Dendritic cell treated with granulocyte-macrophage colony-stimulating factor and Interleukin-4, amounts not matched to agents 40 ng/mL and 50 ng/mL, for 4 days (primary cell): Measurements from ENCODE around the gene EHMT1.
"Not testable (repeated sequence)": the region's sequence is repeated elsewhere in the genome, so short reads cannot be mapped to it uniquely, and the experiment has no call there.

Experiments used
- H3K27ac Mint-ChIP-seq: one replicate; pipeline ENCODE4 v1.8.0; 2022; ENCODE audit warnings: mild to moderate bottlenecking, mixed read lengths
- H3K27me3 Mint-ChIP-seq: one replicate; pipeline ENCODE4 v1.8.0; 2022; ENCODE audit warnings: mild to moderate bottlenecking, mixed read lengths
- H3K36me3 Mint-ChIP-seq: one replicate; pipeline ENCODE4 v1.8.0; 2022; ENCODE audit warnings: low read depth, mixed read lengths
- H3K4me1 Mint-ChIP-seq: one replicate; pipeline ENCODE4 v1.8.0; 2022; ENCODE audit warnings: low read depth, mixed read lengths
- H3K4me3 Mint-ChIP-seq: one replicate; pipeline ENCODE4 v1.8.0; 2022; ENCODE audit warnings: mild to moderate bottlenecking, moderate library complexity, mixed read lengths
- H3K9me3 Mint-ChIP-seq: one replicate; pipeline ENCODE4 v1.8.0; 2022; ENCODE audit warnings: mixed read lengths
- intact Hi-C: fragments of 100-400 bp; cut with micrococcal nuclease; formaldehyde crosslinking; loops from one replicate; pipeline ENCODE4 v1.15.0; 2022

The EHMT1 gene

DNA sequence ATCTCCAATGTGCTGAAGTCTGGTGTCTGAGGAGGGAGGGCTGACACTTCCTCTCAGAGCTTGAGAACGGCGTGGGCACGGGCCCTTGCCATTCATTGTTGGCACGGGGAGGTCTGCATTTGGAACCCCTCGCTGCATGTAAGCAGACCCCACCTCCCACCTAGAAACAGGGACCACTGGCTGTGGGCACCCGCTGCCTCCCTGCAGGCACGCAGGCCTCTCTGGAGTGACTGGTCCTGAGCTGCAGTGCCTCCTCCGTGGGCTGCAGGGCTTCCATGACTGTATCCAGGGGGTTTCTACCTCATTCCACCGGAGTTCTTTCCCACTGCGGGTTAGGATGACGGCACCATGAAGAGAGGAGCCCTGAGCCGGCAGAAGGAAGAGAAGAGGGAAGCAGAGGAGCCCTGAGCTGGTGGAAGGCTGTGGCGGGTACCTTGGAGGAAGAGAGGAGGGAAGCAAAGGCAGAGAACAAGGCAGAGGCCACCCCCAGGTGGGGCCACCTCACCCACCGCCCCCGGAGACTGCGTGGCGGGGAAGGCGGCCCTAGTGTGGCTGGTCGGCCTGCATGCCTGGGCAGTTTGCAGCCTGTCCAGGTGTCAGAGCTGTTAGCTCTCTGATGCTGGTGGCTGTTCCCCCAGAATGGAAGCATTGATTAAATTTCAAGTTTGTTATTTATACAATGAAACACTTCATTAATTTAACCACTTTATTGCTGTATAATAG is 183.9 kb downstream of the EHMT1 start:
- H3K27ac Mint-ChIP-seq: no peak overlapping the region
- no peaks in the 10 kb centered on the region for H3K9me3 Mint-ChIP-seq
- intact Hi-C loops: no loop called here
- H3K4me3 Mint-ChIP-seq: no peak overlapping the region
- H3K36me3 Mint-ChIP-seq: peaks cover 99% of the 10 kb centered on the region
- no peaks in the 10 kb centered on the region for H3K27me3 Mint-ChIP-seq
- H3K4me1 Mint-ChIP-seq: no peaks in the 10 kb centered on the region

GRCh38 chr9:137804908-137805630 is 186.3 kb downstream of the EHMT1 start:
- H3K27ac Mint-ChIP-seq: no peak overlapping the region

DNA sequence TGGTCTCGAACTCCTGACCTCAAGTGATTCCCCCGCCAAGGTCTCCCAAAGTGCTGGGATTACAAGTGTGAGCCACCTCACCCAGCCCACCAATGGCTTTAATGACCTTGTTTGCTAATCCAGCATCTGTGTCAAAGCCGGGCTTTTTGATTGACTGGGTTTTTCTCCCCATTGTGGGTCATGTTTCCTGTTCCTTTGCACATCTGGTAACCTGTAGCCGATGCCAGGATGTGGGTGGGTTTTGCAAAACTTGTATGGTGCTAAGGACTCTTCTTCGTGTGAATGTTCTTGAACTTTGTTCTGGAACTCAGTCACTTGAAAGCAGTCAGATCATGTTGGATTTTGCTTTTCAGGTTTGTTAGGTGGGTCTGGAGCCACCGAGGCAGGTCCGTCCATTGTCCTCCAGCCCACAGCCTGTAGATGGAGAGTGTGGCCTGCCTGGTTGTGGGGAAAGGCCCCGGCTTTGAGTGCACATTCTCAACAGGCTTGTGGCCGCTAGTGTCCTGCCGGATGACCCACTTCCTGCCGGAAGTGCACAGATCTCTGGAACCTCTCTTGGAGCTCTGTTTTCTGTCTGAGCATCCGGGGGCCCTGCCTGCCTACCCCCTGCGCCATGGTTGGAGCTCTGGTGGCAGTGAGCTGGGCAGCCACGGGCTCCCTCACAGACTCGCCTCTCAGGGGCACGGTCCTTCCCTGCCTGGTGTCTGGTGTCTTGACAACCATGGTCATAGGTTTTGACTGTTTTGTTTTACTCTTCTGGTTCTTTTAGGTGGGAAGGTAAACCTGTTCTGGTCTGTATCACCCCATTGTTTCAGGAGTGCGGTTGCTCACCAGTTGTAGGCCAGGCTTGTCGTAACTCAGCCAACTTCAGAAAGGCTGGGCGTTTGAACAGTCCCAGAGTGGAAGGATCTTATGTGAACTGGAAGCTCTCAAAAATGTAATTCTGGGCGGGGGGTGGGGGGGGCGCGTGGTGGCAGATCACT is 189.2 kb downstream of the EHMT1 start:
- intact Hi-C loops: no loop called here
- H3K4me1 Mint-ChIP-seq: peaks cover 5% of the 10 kb centered on the region
- H3K27ac Mint-ChIP-seq: no peak overlapping the region
- no peaks in the 10 kb centered on the region for H3K27me3 Mint-ChIP-seq
- H3K36me3 Mint-ChIP-seq: peaks cover 96% of the 10 kb centered on the region
- no peak overlapping the region for H3K4me3 Mint-ChIP-seq
- no peaks in the 10 kb centered on the region for H3K9me3 Mint-ChIP-seq

More at GRCh38 chr9:137804908-137805630, 186.3 kb downstream of the EHMT1 start:
- Mint-ChIP-seq H3K27me3 (no peaks in the 10 kb centered on the region), H3K4me3 (no peak overlapping the region), H3K9me3 (no peaks in the 10 kb centered on the region), H3K36me3 (peaks cover 98% of the 10 kb centered on the region), H3K4me1 (peaks cover 5% of the 10 kb centered on the region)
- intact Hi-C loops: no loop called here

DNA sequence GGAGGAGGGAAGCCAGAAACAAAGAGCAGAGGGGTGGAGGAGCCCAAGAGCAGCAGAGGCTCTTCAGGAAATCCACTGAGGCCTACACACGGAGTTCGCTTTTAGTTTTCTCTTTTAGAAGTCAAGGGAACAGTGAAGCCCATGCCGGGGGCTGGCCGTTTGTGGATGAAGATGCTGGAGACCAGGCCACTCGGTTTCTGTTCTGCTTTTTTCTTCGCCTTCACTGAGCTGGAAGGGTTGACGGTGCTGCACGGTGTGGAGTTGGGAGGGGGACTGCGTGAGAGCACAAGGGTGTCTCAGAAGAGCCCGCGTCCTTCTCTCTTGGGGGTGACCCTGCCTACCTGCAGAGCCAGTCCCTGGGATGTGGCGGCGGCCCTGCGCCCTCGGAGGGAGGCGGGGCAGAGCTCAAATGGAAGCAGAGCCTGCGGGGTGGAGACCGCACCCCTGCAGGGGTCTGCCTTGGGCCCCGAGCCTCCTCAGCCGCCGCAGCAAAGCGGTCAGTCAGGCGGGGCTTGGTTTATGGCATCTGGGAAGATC is 190.3 kb downstream of the EHMT1 start:
- H3K4me3 Mint-ChIP-seq: no peak overlapping the region
- no peaks in the 10 kb centered on the region for H3K27me3 Mint-ChIP-seq
- H3K27ac Mint-ChIP-seq: no peak overlapping the region
- intact Hi-C loops: no loop called here
- H3K4me1 Mint-ChIP-seq: peaks cover 5% of the 10 kb centered on the region
- H3K36me3 Mint-ChIP-seq: peaks cover 96% of the 10 kb centered on the region
- H3K9me3 Mint-ChIP-seq: no peaks in the 10 kb centered on the region

GRCh38 chr9:137809726-137810450 is 191.1 kb downstream of the EHMT1 start:
- H3K9me3 Mint-ChIP-seq, H3K4me1 Mint-ChIP-seq, intact Hi-C loops, H3K27ac Mint-ChIP-seq, H3K4me3 Mint-ChIP-seq, H3K27me3 Mint-ChIP-seq: not testable (repeated sequence)
- H3K36me3 Mint-ChIP-seq: peaks cover 96% of the 10 kb centered on the region

DNA sequence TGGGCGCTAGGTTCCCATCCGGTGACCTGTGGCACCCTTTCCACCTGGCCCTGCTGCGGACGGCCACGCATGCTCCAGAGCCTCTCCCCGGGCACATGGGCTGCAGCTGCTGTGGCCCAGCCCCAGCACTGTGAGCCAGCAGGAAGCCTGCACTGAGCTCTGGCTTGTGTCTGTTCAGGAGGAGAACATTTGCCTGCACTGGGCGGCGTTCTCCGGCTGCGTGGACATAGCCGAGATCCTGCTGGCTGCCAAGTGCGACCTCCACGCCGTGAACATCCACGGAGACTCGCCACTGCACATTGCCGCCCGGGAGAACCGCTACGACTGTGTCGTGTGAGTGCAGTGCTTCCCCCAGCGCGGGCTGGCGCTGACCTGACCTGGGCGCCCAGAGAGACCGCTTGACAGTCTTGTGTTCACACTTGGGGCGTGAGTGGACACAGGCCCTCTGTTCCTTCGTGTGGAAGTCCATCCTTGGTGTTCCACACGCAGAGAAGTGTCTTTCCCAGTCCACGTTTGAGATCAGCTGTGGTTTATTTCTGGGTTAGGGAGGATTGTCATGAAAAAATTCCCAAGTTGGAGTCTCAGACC is 192.6 kb downstream of the EHMT1 start:
- H3K27me3 Mint-ChIP-seq: no peaks in the 10 kb centered on the region
- H3K4me3 Mint-ChIP-seq: no peak overlapping the region
- intact Hi-C loops: no loop called here
- H3K27ac Mint-ChIP-seq: no peak overlapping the region
- H3K9me3 Mint-ChIP-seq: no peaks in the 10 kb centered on the region
- peaks cover 5% of the 10 kb centered on the region for H3K4me1 Mint-ChIP-seq
- peaks cover 97% of the 10 kb centered on the region for H3K36me3 Mint-ChIP-seq

DNA sequence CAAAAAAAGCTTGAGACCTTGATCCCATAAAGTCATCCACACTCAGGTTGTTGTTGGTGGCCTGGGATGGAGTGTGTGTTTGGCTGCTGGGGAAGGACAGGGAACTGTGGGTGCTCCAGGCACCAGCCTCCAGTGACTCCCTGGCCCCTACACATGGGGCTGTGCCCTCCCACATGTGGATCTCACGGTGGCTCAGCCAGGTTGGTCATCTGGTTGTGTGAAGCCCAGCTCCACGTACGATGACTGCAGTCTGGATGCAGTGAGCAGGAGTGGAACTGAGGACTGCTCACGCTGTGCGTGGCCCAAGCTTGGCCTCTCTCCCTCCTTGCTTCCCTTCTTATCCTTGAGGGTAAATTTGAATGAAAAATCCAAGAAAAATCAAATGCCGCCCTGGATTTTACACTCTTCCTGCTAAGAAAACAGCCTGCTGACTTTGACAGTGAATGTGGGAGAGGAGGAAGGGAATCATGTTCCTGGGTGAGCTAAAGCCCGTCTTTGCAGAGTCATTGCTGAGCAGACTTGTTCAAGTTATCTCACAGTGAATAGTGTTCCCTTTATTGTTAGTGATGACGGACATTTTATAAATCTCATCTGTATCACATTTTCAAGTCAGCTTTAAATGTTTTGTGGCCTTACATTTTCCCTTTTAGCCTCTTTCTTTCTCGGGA is 193.7 kb downstream of the EHMT1 start:
- intact Hi-C loops: no loop called here

DNA sequence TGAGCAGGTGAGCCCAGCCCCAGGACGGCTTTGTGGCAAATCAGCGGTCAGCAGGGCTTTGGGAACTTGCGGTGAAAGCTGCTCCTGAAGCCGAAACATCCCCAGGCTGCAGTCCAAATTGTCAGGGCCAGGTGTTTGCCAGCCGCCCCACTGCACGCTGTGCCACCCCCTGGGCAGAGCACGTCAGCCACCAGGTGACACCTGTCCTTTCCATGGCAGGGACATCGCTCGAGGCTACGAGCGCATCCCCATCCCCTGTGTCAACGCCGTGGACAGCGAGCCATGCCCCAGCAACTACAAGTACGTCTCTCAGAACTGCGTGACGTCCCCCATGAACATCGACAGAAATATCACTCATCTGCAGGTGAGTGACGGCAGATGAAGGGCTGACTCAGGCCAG is 194.4 kb downstream of the EHMT1 start:
- Mint-ChIP-seq H3K36me3 (peaks cover 97% of the 10 kb centered on the region), H3K27me3 (no peaks in the 10 kb centered on the region), H3K4me3 (no peak overlapping the region), H3K4me1 (peaks cover 5% of the 10 kb centered on the region), H3K9me3 (peaks cover 13% of the 10 kb centered on the region), H3K27ac (no peak overlapping the region)
- intact Hi-C loops: no loop called here

More for the DNA sequence above, 193.7 kb downstream of the EHMT1 start:
- peaks cover 7% of the 10 kb centered on the region for H3K9me3 Mint-ChIP-seq
- no peak overlapping the region for H3K27ac Mint-ChIP-seq
- H3K27me3 Mint-ChIP-seq: no peaks in the 10 kb centered on the region
- H3K36me3 Mint-ChIP-seq: peaks cover 97% of the 10 kb centered on the region
- no peak overlapping the region for H3K4me3 Mint-ChIP-seq
- peaks cover 5% of the 10 kb centered on the region for H3K4me1 Mint-ChIP-seq

- Mint-ChIP-seq H3K27me3 (no peaks in the 10 kb centered on the region), H3K9me3 (peaks cover 18% of the 10 kb centered on the region), H3K4me1 (peaks cover 4% of the 10 kb centered on the region), H3K4me3 (no peak overlapping the region), H3K36me3 (peaks cover 96% of the 10 kb centered on the region), H3K27ac (no peak overlapping the region)
- intact Hi-C loops: no loop called here
Measured at GRCh38 chr9:137813651-137814415, 195.0 kb downstream of the EHMT1 start.

- H3K4me1 Mint-ChIP-seq: no peaks in the 10 kb centered on the region
- H3K27me3 Mint-ChIP-seq: no peaks in the 10 kb centered on the region
- intact Hi-C loops: no loop called here
- peaks cover 18% of the 10 kb centered on the region for H3K9me3 Mint-ChIP-seq
- peaks cover 92% of the 10 kb centered on the region for H3K36me3 Mint-ChIP-seq
- H3K27ac Mint-ChIP-seq: no peak overlapping the region
- H3K4me3 Mint-ChIP-seq: no peak overlapping the region
Measured at GRCh38 chr9:137814436-137814835, 195.6 kb downstream of the EHMT1 start.

DNA sequence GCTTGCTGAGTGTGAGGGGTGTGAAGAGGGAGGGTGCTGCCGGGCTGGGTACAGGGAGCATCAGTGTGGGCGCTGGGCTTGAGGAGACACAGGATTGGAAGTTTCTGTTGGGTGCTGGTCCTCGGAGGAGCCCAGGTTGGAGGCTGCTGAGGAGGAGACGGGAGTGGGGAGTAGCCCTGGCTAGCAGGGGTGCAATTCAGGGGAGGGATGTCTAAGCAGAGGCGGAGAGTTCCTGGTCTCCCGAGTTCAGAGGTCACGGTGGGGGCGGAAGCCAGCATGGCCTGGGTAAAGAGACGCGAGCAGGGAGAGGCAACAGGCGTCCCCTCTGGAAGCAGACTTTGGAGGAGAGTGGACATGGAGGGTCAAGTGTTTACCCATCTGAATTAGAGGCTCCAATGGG is 196.0 kb downstream of the EHMT1 start:
- intact Hi-C loops: no loop called here
- Mint-ChIP-seq H3K27me3 (no peaks in the 10 kb centered on the region), H3K4me3 (no peak overlapping the region), H3K36me3 (peaks cover 92% of the 10 kb centered on the region), H3K9me3 (peaks cover 18% of the 10 kb centered on the region), H3K4me1 (no peaks in the 10 kb centered on the region), H3K27ac (no peak overlapping the region)
